Loucy (cell line): ENCODE measurements around the gene BLOC1S3.

ENCODE experiments used
- H2AFZ ChIP-seq: fragments of 200-600 bp; sonication (generic); 2 replicates; pipeline ENCODE4 v1.6.0; 2016; ENCODE audit warnings: antibody characterized with exemption, mild to moderate bottlenecking, low read length, moderate library complexity
- H3F3A ChIP-seq: fragments of 200-600 bp; 2 replicates; pipeline ENCODE4 v1.6.0; 2016; ENCODE audit warnings: antibody characterized with exemption, low read depth, mild to moderate bottlenecking
- H3K27me3 ChIP-seq: fragments of 200-600 bp; sonication (generic); 2 replicates; pipeline ENCODE4 v1.6.1; 2014; ENCODE audit warnings: low read length, mild to moderate bottlenecking; ENCODE audit not compliant: insufficient read depth, poor library complexity, severe bottlenecking
- H3K36me3 ChIP-seq: fragments of 200-600 bp; sonication (generic); 2 replicates; pipeline ENCODE4 v1.6.1; 2016; ENCODE audit warnings: low read length; ENCODE audit not compliant: insufficient read depth
- H3K4me1 ChIP-seq: fragments of 200-600 bp; sonication (generic); 2 replicates; pipeline ENCODE4 v1.5.1; 2014; ENCODE audit warnings: low read length, mild to moderate bottlenecking; ENCODE audit not compliant: insufficient read depth, poor library complexity, severe bottlenecking
- H3K4me2 ChIP-seq: fragments of 200-600 bp; sonication (generic); 2 replicates; pipeline ENCODE4 v1.6.0; 2014; ENCODE audit warnings: antibody characterized with exemption, low read length, low read depth, mild to moderate bottlenecking; ENCODE audit not compliant: poor library complexity, severe bottlenecking
- H3K4me3 ChIP-seq: fragments of 200-600 bp; sonication (generic); 2 replicates; pipeline ENCODE4 v1.5.1; 2014; ENCODE audit warnings: low read length, mild to moderate bottlenecking, mixed read lengths; ENCODE audit not compliant: poor library complexity, severe bottlenecking
- H3K79me2 ChIP-seq: fragments of 200-600 bp; sonication (generic); 2 replicates; pipeline ENCODE4 v1.6.1; 2014; ENCODE audit warnings: low read length; ENCODE audit not compliant: insufficient read depth
- H3K9ac ChIP-seq: fragments of 200-600 bp; sonication (generic); 2 replicates; pipeline ENCODE4 v1.6.0; 2014; ENCODE audit warnings: mild to moderate bottlenecking, low read depth, low read length, moderate library complexity; ENCODE audit not compliant: poor library complexity, severe bottlenecking
- H3K9me2 ChIP-seq: fragments of 200-600 bp; sonication (generic); replicated peaks from 2 replicates; pipeline ENCODE4 v1.6.1; 2016; ENCODE audit warnings: low read depth, low read length, mixed read lengths
- H3K9me3 ChIP-seq: fragments of 200-600 bp; sonication (generic); 2 replicates; pipeline ENCODE4 v1.6.1; 2014; ENCODE audit warnings: mild to moderate bottlenecking, antibody characterized with exemption, low read length, low read depth; ENCODE audit not compliant: insufficient read depth
- H4K20me1 ChIP-seq: fragments of 200-600 bp; sonication (generic); 2 replicates; pipeline ENCODE4 v1.6.0; 2014; ENCODE audit warnings: antibody characterized with exemption, low read length, mild to moderate bottlenecking; ENCODE audit not compliant: insufficient read depth, poor library complexity, severe bottlenecking
- CTCF ChIP-seq: fragments of 200-600 bp; sonication (generic); conservative IDR thresholded peaks from 2 replicates; pipeline ENCODE4 v1.5.1; 2014; ENCODE audit warnings: mild to moderate bottlenecking, antibody characterized with exemption, low read length
- EZH2phosphoT487 ChIP-seq: fragments of 200-600 bp; IDR thresholded peaks from 2 replicates; pipeline ENCODE4 v1.6.1; 2018; ENCODE audit warnings: antibody characterized with exemption, mild to moderate bottlenecking, moderate library complexity, borderline replicate concordance

BLOC1S3 gene

GRCh38 chr19:45191375-45191774 is 12.8 kb downstream of the BLOC1S3 start:
- Histone ChIP-seq H3K27me3 (no peaks in the 10 kb centered on the region), H3K4me3 (no peak overlapping the region), H3K4me2 (no peak overlapping the region), H2AFZ (no peak overlapping the region), H3K36me3 (no peaks in the 10 kb centered on the region), H3K4me1 (no peaks in the 10 kb centered on the region), H4K20me1 (no peaks in the 10 kb centered on the region), H3F3A (no peaks in the 10 kb centered on the region), H3K9ac (no peak overlapping the region), H3K79me2 (no peaks in the 10 kb centered on the region), H3K9me2 (no peaks in the 10 kb centered on the region), H3K9me3 (no peaks in the 10 kb centered on the region)
- TF ChIP-seq CTCF (no peak), EZH2phosphoT487 (no peak)

- no peaks in the 10 kb centered on the region for H4K20me1 ChIP-seq
- H3K4me2 ChIP-seq = no peak overlapping the region
- H3K9me3 ChIP-seq = no peaks in the 10 kb centered on the region
- no peaks in the 10 kb centered on the region for H3K27me3 ChIP-seq
- H3K9me2 ChIP-seq = no peaks in the 10 kb centered on the region
- TF ChIP-seq EZH2phosphoT487 (no peak), CTCF (no peak)
- H3K4me3 ChIP-seq = no peak overlapping the region
- H2AFZ ChIP-seq = no peak overlapping the region
- no peaks in the 10 kb centered on the region for H3K36me3 ChIP-seq
- H3K79me2 ChIP-seq = no peaks in the 10 kb centered on the region
- no peaks in the 10 kb centered on the region for H3K4me1 ChIP-seq
- no peak overlapping the region for H3K9ac ChIP-seq
- no peaks in the 10 kb centered on the region for H3F3A ChIP-seq
Measured at GRCh38 chr19:45195764-45196163, 17.2 kb downstream of the BLOC1S3 start.

GRCh38 chr19:45200568-45200967 is 22.0 kb downstream of the BLOC1S3 start:
- Histone ChIP-seq H2AFZ (no peak overlapping the region), H3K27me3 (no peaks in the 10 kb centered on the region), H3F3A (no peaks in the 10 kb centered on the region), H3K4me2 (no peak overlapping the region), H3K36me3 (no peaks in the 10 kb centered on the region), H3K9me2 (no peaks in the 10 kb centered on the region), H3K4me1 (no peaks in the 10 kb centered on the region), H3K79me2 (no peaks in the 10 kb centered on the region), H4K20me1 (no peaks in the 10 kb centered on the region), H3K4me3 (no peak overlapping the region), H3K9ac (no peak overlapping the region), H3K9me3 (no peaks in the 10 kb centered on the region)
- TF ChIP-seq CTCF = peak; percentile 55
- no peak for TF ChIP-seq EZH2phosphoT487
